ENCODE measurements around the gene ITIH1. TPM values are rescaled to one million over a fixed set of nuclear protein-coding genes. Genes with fewer than 3 reads are reported as not detected.

Gene ITIH1
- total RNA-seq, 1 experiment from 2014 or later = not detected

DNA sequence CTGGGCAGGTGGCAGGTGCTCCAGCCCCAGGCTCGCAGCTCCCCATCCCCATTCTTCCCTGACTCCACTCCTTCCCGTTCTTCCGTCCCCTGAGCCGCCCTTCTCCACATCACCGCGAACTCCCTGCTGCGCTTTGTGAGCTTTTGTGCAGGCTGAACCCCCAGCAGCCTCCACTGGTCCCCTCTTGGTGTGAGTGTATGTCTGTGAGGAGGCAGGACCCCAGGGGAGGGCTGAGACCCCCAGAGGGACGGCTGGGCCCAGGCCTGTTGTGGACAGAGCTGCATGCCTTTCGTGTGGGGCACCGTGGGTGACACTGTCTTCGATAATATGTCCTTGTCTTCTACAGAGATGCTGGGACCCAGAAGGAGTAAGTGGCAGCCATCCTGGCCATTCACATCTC lies 9.8 kb downstream of the ITIH1 start:
- WGBS (ENCODE audit: extremely low coverage, insufficient read length, low lambda C conversion rate) = no CpG with 5 or more reads among the region's 11 CpGs
- H3K79me1 ChIP-seq (ENCODE audit: insufficient read depth, low read depth, low read length, poor library complexity, severe bottlenecking) = no peaks in the 10 kb centered on the region
- peaks cover 1% of the 10 kb centered on the region; the same call in 1 of the 2 replicates for H3K4me1 ChIP-seq (ENCODE audit: insufficient read depth, low read length)
- H3K4me3 Mint-ChIP-seq = no peak overlapping the region
- no peaks in the 10 kb centered on the region for H4K20me1 ChIP-seq (ENCODE audit: control insufficient read depth, insufficient read depth, insufficient read length)
- H2BK12ac ChIP-seq (ENCODE audit: insufficient read length, low read depth, low read length) = no peak overlapping the region
- H3K9me3 Mint-ChIP-seq = no peaks in the 10 kb centered on the region; a peak in 1 of 5 replicates
- H3K79me2 ChIP-seq (ENCODE audit: insufficient read depth, low read length) = no peaks in the 10 kb centered on the region
- H4K91ac ChIP-seq (ENCODE audit: insufficient read length, low read depth, low read length) = no peak overlapping the region
- no peak overlapping the region for H2AFZ ChIP-seq (ENCODE audit: low read length)
- TF ChIP-seq, protein P1, sequence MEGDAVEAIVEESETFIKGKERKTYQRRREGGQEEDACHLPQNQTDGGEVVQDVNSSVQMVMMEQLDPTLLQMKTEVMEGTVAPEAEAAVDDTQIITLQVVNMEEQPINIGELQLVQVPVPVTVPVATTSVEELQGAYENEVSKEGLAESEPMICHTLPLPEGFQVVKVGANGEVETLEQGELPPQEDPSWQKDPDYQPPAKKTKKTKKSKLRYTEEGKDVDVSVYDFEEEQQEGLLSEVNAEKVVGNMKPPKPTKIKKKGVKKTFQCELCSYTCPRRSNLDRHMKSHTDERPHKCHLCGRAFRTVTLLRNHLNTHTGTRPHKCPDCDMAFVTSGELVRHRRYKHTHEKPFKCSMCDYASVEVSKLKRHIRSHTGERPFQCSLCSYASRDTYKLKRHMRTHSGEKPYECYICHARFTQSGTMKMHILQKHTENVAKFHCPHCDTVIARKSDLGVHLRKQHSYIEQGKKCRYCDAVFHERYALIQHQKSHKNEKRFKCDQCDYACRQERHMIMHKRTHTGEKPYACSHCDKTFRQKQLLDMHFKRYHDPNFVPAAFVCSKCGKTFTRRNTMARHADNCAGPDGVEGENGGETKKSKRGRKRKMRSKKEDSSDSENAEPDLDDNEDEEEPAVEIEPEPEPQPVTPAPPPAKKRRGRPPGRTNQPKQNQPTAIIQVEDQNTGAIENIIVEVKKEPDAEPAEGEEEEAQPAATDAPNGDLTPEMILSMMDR (conservative IDR thresholded peaks at IDR 0.05) = no peak
- no peak overlapping the region for H2BK20ac ChIP-seq (ENCODE audit: low read depth, low read length, poor library complexity, severe bottlenecking)
- no peaks in the 10 kb centered on the region for H3K23me2 ChIP-seq (ENCODE audit: insufficient read length, low read depth, low read length, poor library complexity, severe bottlenecking)
- H3T11ph ChIP-seq (ENCODE audit: low read length) = no peak overlapping the region
- no peak overlapping the region for H4K8ac ChIP-seq (replicated peaks; ENCODE audit: insufficient read length, low read depth, low read length)
- no peak overlapping the region for H2BK120ac ChIP-seq (ENCODE audit: low read depth, low read length, poor library complexity, severe bottlenecking)
- H3K27me3 Mint-ChIP-seq (ENCODE audit: low read depth) = peaks cover 2% of the 10 kb centered on the region
- no peak overlapping the region for H2BK5ac ChIP-seq (ENCODE audit: insufficient read length, low read length)
- no peak overlapping the region for H3K18ac ChIP-seq (ENCODE audit: insufficient read length, low read depth, low read length)
- H3K36me3 Mint-ChIP-seq (ENCODE audit: insufficient read depth in 1 of 3, low read depth in 3 of 3) = no peaks in the 10 kb centered on the region; a peak in 2 of 7 replicates
- H3K27ac ChIP-seq (ENCODE audit: insufficient read length, low read depth, low read length) = no peak overlapping the region
- no peak overlapping the region for H3K9ac ChIP-seq (ENCODE audit: extremely low read depth, insufficient read length, low read length)
- no peak for DNase-seq
- H2AK5ac ChIP-seq (ENCODE audit: insufficient read length, low read length) = no peak overlapping the region
- H3K4ac ChIP-seq (ENCODE audit: low read depth, low read length) = no peak overlapping the region
- H3K4me1 Mint-ChIP-seq = peaks cover 6% of the 10 kb centered on the region in 2 experiments
- no peak overlapping the region for H2BK15ac ChIP-seq (ENCODE audit: low read depth, low read length)
- H3K9me3 ChIP-seq (ENCODE audit: control insufficient read depth, low read depth, low read length) = no peaks in the 10 kb centered on the region
- no peak overlapping the region for H3K56ac ChIP-seq (ENCODE audit: insufficient read length, low read depth, low read length)
- H3K23ac ChIP-seq (ENCODE audit: insufficient read length, low read depth, low read length) = no peak overlapping the region
- no peak overlapping the region for H3K4me2 ChIP-seq (ENCODE audit: insufficient read depth, insufficient read length, low read length)
- H3K27me3 ChIP-seq (ENCODE audit: insufficient read depth, low read length) = no peaks in the 10 kb centered on the region
- no peak overlapping the region; the same call in 1 of the 2 replicates for H3K14ac ChIP-seq (ENCODE audit: insufficient read depth, low read length)
- H4K5ac ChIP-seq (ENCODE audit: insufficient read length, low read depth, low read length) = no peak overlapping the region
- H3K27ac Mint-ChIP-seq = no peak overlapping the region
